Activated CD4-positive, alpha-beta T cell treated with anti-CD3 and anti-CD28 coated beads, Interleukin-2, Interleukin-4, amounts not matched to agents 100 ng/mL and 50 ng/mL, durations not matched to agents 16 hours and 8 hours (primary cell): ENCODE results near the gene RPL10L.

Experiments
- DNase-seq: peaks from one replicate; pipeline ENCODE4 v3.0.0-alpha.2; 2020; ENCODE audit warnings: low spot score

Gene RPL10L

GRCh38 chr14:46651526-46652144 lies at the start of gene RPL10L:
TSS of gene RPL10L (minus strand) at chr14:46651781. CDS start at chr14:46651736, 45 bp downstream.
- no peak for DNase-seq

- no peak for DNase-seq
These were observed 40.2 kb upstream of the RPL10L start for GRCh38 chr14:46691819-46692218.

GRCh38 chr14:46686652-46687051 lies 35.1 kb upstream of the RPL10L start:
- no peak for DNase-seq

GRCh38 chr14:46672128-46672527 lies 20.5 kb upstream of the RPL10L start:
- DNase-seq: no peak

GRCh38 chr14:46663382-46663781 lies 11.8 kb upstream of the RPL10L start:
- DNase-seq: no peak

GRCh38 chr14:46661728-46662127 lies 10.1 kb upstream of the RPL10L start:
- no peak for DNase-seq

- no peak for DNase-seq
These were observed 1.6 kb upstream of the RPL10L start for GRCh38 chr14:46653031-46653755.

GRCh38 chr14:46646796-46647195 lies 4.8 kb downstream of the RPL10L start:
- DNase-seq: no peak

DNA sequence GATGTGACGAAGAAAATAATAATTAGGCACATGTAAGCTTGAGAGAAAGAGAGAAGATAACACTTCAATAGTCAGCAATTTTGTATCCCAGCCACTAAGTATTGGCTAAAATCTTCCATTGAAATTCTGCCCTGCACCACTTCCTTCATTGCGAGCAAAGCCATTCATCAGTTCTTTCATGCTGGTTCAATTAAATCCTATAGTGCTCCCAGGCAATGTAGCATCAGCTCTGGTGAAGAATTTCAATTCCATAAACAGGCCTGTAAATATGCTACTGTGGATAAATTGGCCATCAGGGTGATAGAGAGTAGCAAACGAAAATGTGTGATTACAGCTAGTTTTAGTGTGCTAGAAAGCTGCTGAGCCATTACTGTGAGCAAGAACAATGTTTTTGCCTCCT lies 24.7 kb downstream of the RPL10L start:
- DNase-seq: no peak
